ENCODE results near the gene RIBC2.

Gene RIBC2

GRCh38 chr22:45475063-45475747, 61.7 kb downstream of the RIBC2 start:
- no peak for DNase-seq

GRCh38 chr22:45475851-45476514, 62.5 kb downstream of the RIBC2 start:
- no peak for DNase-seq

- DNase-seq = no peak
Measured at GRCh38 chr22:45476814-45477213, 63.3 kb downstream of the RIBC2 start.

- DNase-seq = no peak
Measured at GRCh38 chr22:45477366-45478107, 64.0 kb downstream of the RIBC2 start.

- DNase-seq = no peak
Measured at GRCh38 chr22:45478108-45478771, 64.7 kb downstream of the RIBC2 start.

GRCh38 chr22:45480717-45481116, 67.2 kb downstream of the RIBC2 start:
- DNase-seq = no peak

- no peak for DNase-seq
Measured at GRCh38 chr22:45481661-45482060, 68.2 kb downstream of the RIBC2 start.
